K562 (cell line): Measurements from ENCODE around the gene TMA16. TPM values are rescaled to one million over a fixed set of nuclear protein-coding genes. Genes with fewer than 3 reads are reported as not detected.
"Not testable (repeated sequence)": the region's sequence is repeated elsewhere in the genome, so short reads cannot be mapped to it uniquely, and the experiment has no call there.

ENCODE experiments used
- ATAC-seq: fragments of 200-7000 bp; cut with Tn5 transposase; 3 replicates; pipeline ENCODE4 v1.9.1; 2020; ENCODE audit warnings: moderate library complexity
- BruUV-seq: library from RNA; stranded (reverse); fragments of 400-500 nt; replicated peaks from 2 replicates; lab custom pipeline; 2021; lab: Mats Ljungman, UMichigan
- CTCF ChIA-PET: fragments of 300-600 bp; formaldehyde crosslinking; extraction: SDS; loops from one replicate; lab custom pipeline; 2021; ENCODE audit warnings: low intra/inter-chr PET ratio; lab: Yijun Ruan, JAX
- POLR2A ChIA-PET: fragments of 300-600, 350-650 bp; sonication (Branson Sonifier 250); formaldehyde crosslinking; extraction: SDS; loops from one replicate; lab custom pipeline; 2021; ENCODE audit warnings: antibody characterized with exemption, inconsistent platforms; lab: Yijun Ruan, JAX
- DNase-seq, 4 experiments: peaks; one replicate each; pipeline versions ENCODE4 v3.0.0 to v3.0.0-alpha.2; 2011 to 2018; ENCODE audit warnings: low spot score in 3 of 4, mixed read lengths in 3 of 4; ENCODE audit errors: extremely low read depth in 1 of 4
- FAIRE-seq: peaks from 2 replicates; lab custom pipeline; 2011; peaks lifted over from hg19 to GRCh38; lab: Jason Lieb, UNC
- H2AFZ ChIP-seq: 2 replicates; pipeline ENCODE4 v1.6.0; 2011; ENCODE audit warnings: low read depth, low read length, control low read depth, inconsistent platforms
- H3K27ac ChIP-seq: fragments of 200-600 bp; 3 replicates; pipeline ENCODE4 v1.8.0; 2011; ENCODE audit warnings: low read depth, mild to moderate bottlenecking, control low read depth, inconsistent platforms, low read length, moderate library complexity, mixed read lengths; ENCODE audit errors: extremely low read depth
- H3K27me3 ChIP-seq, 2 experiments: fragments of 300-600 bp in 1 of 2; 2 replicates in 1 of 2; 3 replicates in 1 of 2; pipeline versions ENCODE4 v1.6.0 to v1.8.0; 2011; ENCODE audit warnings: inconsistent platforms in 2 of 2, low read length in 2 of 2, mild to moderate bottlenecking in 1 of 2, mixed read lengths in 1 of 2, moderate library complexity in 1 of 2; ENCODE audit not compliant: control insufficient read depth in 2 of 2, insufficient read depth in 2 of 2
- H3K36me3 ChIP-seq: fragments of 300-600 bp; 3 replicates; pipeline ENCODE4 v1.8.0; 2011; ENCODE audit warnings: mild to moderate bottlenecking, low read length, inconsistent platforms; ENCODE audit not compliant: control insufficient read depth, insufficient read depth
- H3K4me1 ChIP-seq, 2 experiments: fragments of 200-600 bp in 1 of 2; replicated peaks in 1 of 2; 2 replicates in 1 of 2; 3 replicates in 1 of 2; pipeline versions ENCODE4 v1.5.1 to v1.8.0; 2011; ENCODE audit warnings: inconsistent platforms in 2 of 2, low read length in 2 of 2, mild to moderate bottlenecking in 1 of 2, mixed read lengths in 1 of 2, moderate library complexity in 1 of 2; ENCODE audit not compliant: control insufficient read depth in 2 of 2, insufficient read depth in 2 of 2
- H3K4me2 ChIP-seq: 2 replicates; pipeline ENCODE4 v1.6.1; 2011; ENCODE audit warnings: low read length, control low read depth, inconsistent platforms, mixed read lengths; ENCODE audit not compliant: insufficient read depth
- H3K4me3 ChIP-seq: fragments of 200-600 bp; sonication (generic), shearing (Covaris generic); 2 replicates; pipeline ENCODE4 v1.5.1; 2016; ENCODE audit warnings: control low read depth, inconsistent platforms
- H3K79me2 ChIP-seq: fragments of 200-600 bp; 3 replicates; pipeline ENCODE4 v1.8.0; 2011; ENCODE audit warnings: low read length, inconsistent platforms; ENCODE audit not compliant: control insufficient read depth, insufficient read depth
- H3K9ac ChIP-seq, 2 experiments: 2 replicates each; pipeline versions ENCODE4 v1.6.0 to v1.6.1; 2011; ENCODE audit warnings: low read depth in 2 of 2, low read length in 2 of 2, control low read depth in 1 of 2, inconsistent platforms in 1 of 2, mild to moderate bottlenecking in 1 of 2, mixed read lengths in 1 of 2; ENCODE audit not compliant: insufficient read depth in 1 of 2
- H3K9me1 ChIP-seq: one replicate; pipeline ENCODE4 v1.6.0; 2011; ENCODE audit warnings: inconsistent platforms, mild to moderate bottlenecking, low read length, moderate library complexity; ENCODE audit not compliant: control insufficient read depth, insufficient read depth
- H3K9me3 ChIP-seq: replicated peaks from 2 replicates; pipeline ENCODE4 v1.5.1; 2011; ENCODE audit warnings: low read depth, low read length, inconsistent platforms; ENCODE audit not compliant: control insufficient read depth, insufficient read depth
- H4K20me1 ChIP-seq: replicated peaks from 2 replicates; pipeline ENCODE4 v1.6.1; 2011; ENCODE audit warnings: low read length, inconsistent platforms, mixed read lengths; ENCODE audit not compliant: control insufficient read depth, insufficient read depth
- GTF2E2 ChIP-seq: fragments of 200-800 bp; sonication (Bioruptor generic); IDR thresholded peaks from 2 replicates; pipeline ENCODE4 v1.6.1; 2016; ENCODE audit warnings: missing genetic modification characterization, missing compliant biosample characterization
- HMG20B ChIP-seq: fragments of 250-450 bp; sonication (Bioruptor Pico); IDR thresholded peaks from 2 replicates; pipeline ENCODE4 v1.5.0; 2021; ENCODE audit warnings: mild to moderate bottlenecking
- MYBL2 ChIP-seq, 2 experiments: fragments of 450-650 bp in 1 of 2; sonication (generic) in 1 of 2; formaldehyde crosslinking in 1 of 2; IDR thresholded peaks; 2 replicates each; pipeline versions ENCODE4 v1.6.1 to v1.8.1; 2017 to 2022; ENCODE audit warnings: borderline replicate concordance in 1 of 2, inconsistent platforms in 1 of 2, low read depth in 1 of 2, mild to moderate bottlenecking in 1 of 2, missing genetic modification reagents in 1 of 2, moderate library complexity in 1 of 2
- POLR3A ChIP-seq: IDR thresholded peaks from 2 replicates; pipeline ENCODE4 v1.6.1; 2011; ENCODE audit warnings: borderline replicate concordance, mild to moderate bottlenecking, moderate library complexity; ENCODE audit not compliant: insufficient read length, insufficient read depth; ENCODE audit errors: extremely low read depth
- POLR3G ChIP-seq: IDR thresholded peaks from 2 replicates; pipeline ENCODE4 v1.6.1; 2011; ENCODE audit not compliant: insufficient read length, insufficient replicate concordance; ENCODE audit errors: extremely low read depth
- ZNF253 ChIP-seq: fragments of 250-450 bp; sonication (Bioruptor Pico); conservative IDR thresholded peaks from 2 replicates; pipeline ENCODE4 v1.6.1; 2021; ENCODE audit warnings: mild to moderate bottlenecking
- WGBS: fragments of 100-300 bp; shearing (Covaris generic); methylation state at CpG from one replicate; pipeline ENCODE4 v1.1.6; 2016; ENCODE audit warnings: low coverage, mixed read lengths; ENCODE audit not compliant: insufficient coverage; ENCODE audit errors: missing lambda C conversion rate; 5-methylcytosine and 5-hydroxymethylcytosine counted together
- in situ Hi-C: fragments of 300-500 bp; cut with MboI; formaldehyde crosslinking; loops from 4 replicates; pipeline ENCODE4 v1.15.0; 2018; ENCODE audit warnings: inconsistent platforms, mixed read lengths
- intact Hi-C: fragments of 100-400 bp; cut with micrococcal nuclease; formaldehyde crosslinking; loops from 2 replicates; pipeline ENCODE4 v1.14.2; 2022
- polyA plus RNA-seq, 8 experiments: library from polyadenylated mRNA; depleted of rRNA in 4 of 8; stranded (reverse) in 5 of 8; unstranded in 3 of 8; fragments of >200 nt; fragmentation: Nextera tagmentation in 2 of 8; fragmentation: Illumina TruSeq in 1 of 8; extraction: Ambion mirVana in 2 of 8; extraction: Trizol in 1 of 8; gene quantifications; 2 replicates each; pipeline versions ENCODE4 v1.2.1 to v1.2.3, GENCODE V29; 2011 to 2014; ENCODE audit warnings: inconsistent platforms in 1 of 8, missing spikeins in 1 of 8
- total RNA-seq, 7 experiments: library from RNA; depleted of rRNA in 6 of 7; stranded (reverse); fragments of >200 nt in 6 of 7; fragmentation: Illumina TruSeq in 2 of 7; extraction: Trizol in 2 of 7; gene quantifications; 2 replicates each; pipeline versions ENCODE4 v1.2.1 to v1.2.3, GENCODE V29; 2011 to 2021; ENCODE audit warnings: low replicate concordance in 1 of 7

The TMA16 gene
- total and polyA plus RNA-seq, 9 of the 15 experiments (the other 6 are each of a cell fraction or from before 2014, with no cell fraction given) = 27.7 to 74.8 (median 66.6) TPM

GRCh38 chr4:163494360-163495241, at the start of gene TMA16 (continued):
- TF ChIP-seq POLR3G (no peak), ZNF253 (no peak), MYBL2 (IDR thresholded peaks at IDR 0.05; ENCODE audit: low read depth) (peak; percentile 80; the same call in 1 of the 2 replicates), MYBL2 (CRISPR knock-in tag; IDR thresholded peaks at IDR 0.05; ENCODE audit: borderline replicate concordance) (no peak), GTF2E2 (peak; percentile 93), HMG20B (CRISPR knock-in tag) (no peak), POLR3A (no peak)

- H3K27ac ChIP-seq, H3K9ac ChIP-seq, H2AFZ ChIP-seq, BruUV-seq, H4K20me1 ChIP-seq, FAIRE-seq, H3K4me1 ChIP-seq, H3K4me3 ChIP-seq, in situ Hi-C loops, H3K9me3 ChIP-seq, H3K9me1 ChIP-seq, CTCF ChIA-PET, DNase-seq, H3K79me2 ChIP-seq, ATAC-seq, H3K36me3 ChIP-seq, H3K4me2 ChIP-seq, intact Hi-C loops, H3K27me3 ChIP-seq: not testable (repeated sequence)
- WGBS = 10% methylated on average over 10 of the region's 12 CpGs
- POLR2A ChIA-PET = interaction anchor here (0.5 to 0.7 kb wide), 4 partner anchors 12 to 1614 kb away, joined by 3 read pairs; no protein-coding TSS in a partner anchor
Measured at GRCh38 chr4:163447023-163447422, 47.5 kb upstream of the TMA16 start.
